Stomach (tissue), 9 donors: ENCODE results near the gene IPO9. TPM values are rescaled to one million over a fixed set of nuclear protein-coding genes. Genes with fewer than 3 reads are reported as not detected.

Experiments
- DNase-seq, 2 donors: peaks; one replicate each; pipeline versions ENCODE4 v3.0.0 to v3.0.0-alpha.2; 2013 to 2019
- H3K27ac ChIP-seq, 5 donors: fragments of 200-600 bp in 4 of 5; sonication (generic) in 4 of 5; one replicate each; pipeline ENCODE4 v1.5.1; 2013 to 2019; ENCODE audit warnings: mild to moderate bottlenecking in 1 of 5, moderate library complexity in 1 of 5
- H3K27me3 ChIP-seq, 3 donors: fragments of 200-600 bp; sonication (generic); one replicate each; pipeline ENCODE4 v1.5.1; 2017 to 2019; ENCODE audit warnings: mixed run types in 1 of 3
- H3K36me3 ChIP-seq, 4 donors: fragments of 200-600 bp; sonication (generic); 1 replicate in 3 of 4; 2 replicates in 1 of 4; pipeline ENCODE4 v1.5.1; 2016 to 2019
- H3K4me1 ChIP-seq, 4 donors: fragments of 200-600 bp; sonication (generic); one replicate each; pipeline ENCODE4 v1.5.1; 2016 to 2019
- H3K4me3 ChIP-seq, 4 donors: fragments of 200-600 bp; sonication (generic) in 3 of 4; one replicate each; pipeline ENCODE4 v1.5.1; 2016 to 2019; ENCODE audit warnings: mild to moderate bottlenecking in 1 of 4
- H3K9me3 ChIP-seq, 4 donors: fragments of 200-600 bp; sonication (generic); one replicate each; pipeline ENCODE4 v1.5.1; 2016 to 2019
- CTCF ChIP-seq, 7 experiments: fragments of 450-650 bp in 4 of 7; fragments of 200-600 bp in 3 of 7; sonication (generic) in 3 of 7; IDR thresholded peaks; one replicate each; pipeline ENCODE4 v1.5.1; 2016 to 2019; ENCODE audit warnings: antibody characterized with exemption in 7 of 7, control low read depth in 2 of 7, mild to moderate bottlenecking in 1 of 7
- EP300 ChIP-seq: sonication (generic); formaldehyde crosslinking; IDR thresholded peaks from one replicate; pipeline ENCODE4 v1.6.1; 2017; ENCODE audit warnings: antibody characterized with exemption
- POLR2A ChIP-seq, 4 donors: fragments of 450-650 bp; IDR thresholded peaks; one replicate each; pipeline ENCODE4 v1.6.1; 2016; ENCODE audit warnings: antibody characterized with exemption in 4 of 4, control low read depth in 2 of 4, mild to moderate bottlenecking in 1 of 4, moderate library complexity in 1 of 4
- POLR2AphosphoS5 ChIP-seq, 3 donors: sonication (generic); formaldehyde crosslinking; IDR thresholded peaks; one replicate each; pipeline ENCODE4 v1.6.1; 2016; ENCODE audit warnings: antibody characterized with exemption in 3 of 3
- WGBS, 5 donors: extraction: QIAGEN DNeasy Blood & Tissue Kit in 3 of 5; methylation state at CpG; one replicate each; pipeline versions ENCODE4 v1.1.5 to v1.1.7; 2013 to 2018; 5-methylcytosine and 5-hydroxymethylcytosine counted together
- intact Hi-C: fragments of 100-400 bp; cut with DNase I; formaldehyde crosslinking; loops from one replicate; pipeline ENCODE4 v1.15.1; 2023; ENCODE audit warnings: low total_unique reads
- polyA plus RNA-seq, 3 donors: library from polyadenylated mRNA; stranded (reverse); fragments of 200-250 nt; gene quantifications; one replicate each; pipeline ENCODE4 v1.2.3, GENCODE V29; 2013
- total RNA-seq, 5 donors: library from RNA; depleted of rRNA; stranded (reverse); fragments of >200 nt; gene quantifications; one replicate each; pipeline versions ENCODE4 v1.1.0 to v1.2.3, GENCODE V29; 2014 to 2016
- donor health status: healthy with polysubstance abuse.
- donor health status: Bipolar disorder and iron deficiency.
- donor health status: healthy.

The IPO9 gene
- total and polyA plus RNA-seq, 8 donors, result 5.2 to 27.9 (median 12.1) TPM

- peaks cover 0 to 9% (median 7%) of the 10 kb centered on the region in 4 donors for H3K36me3 ChIP-seq
- no peaks in the 10 kb centered on the region for H3K27me3 ChIP-seq
- peaks cover 0 to 14% (median 1%) of the 10 kb centered on the region in 4 donors for H3K4me1 ChIP-seq
- 92 to 99% (median 97%) methylated on average over 1 of the region's 1 CpG for WGBS, 5 donors
- no peak overlapping the region for H3K4me3 ChIP-seq
- TF ChIP-seq POLR2AphosphoS5 (IDR thresholded peaks at IDR 0.05) (no peak), CTCF (IDR thresholded peaks at IDR 0.05) (no peak), POLR2A (IDR thresholded peaks at IDR 0.05) (no peak), EP300 (no peak)
- intact Hi-C loops, result no loop called here
- no peak overlapping the region for H3K27ac ChIP-seq
- no peak for DNase-seq
- no peaks in the 10 kb centered on the region for H3K9me3 ChIP-seq
Measured at GRCh38 chr1:201840490-201840889, 11.5 kb downstream of the IPO9 start.

GRCh38 chr1:201841265-201841912 lies 12.4 kb downstream of the IPO9 start:
- no peak overlapping the region for H3K4me3 ChIP-seq
- H3K4me1 ChIP-seq, result peaks cover 0 to 18% (median 1%) of the 10 kb centered on the region in 4 donors
- WGBS, 5 donors, result 58 to 80% (median 65%) methylated on average over 2 of the region's 2 CpGs
- no peak for DNase-seq
- intact Hi-C loops, result no loop called here
- no peaks in the 10 kb centered on the region for H3K9me3 ChIP-seq
- H3K36me3 ChIP-seq, result peaks cover 0 to 1% (median under 1%) of the 10 kb centered on the region in 4 donors
- H3K27ac ChIP-seq, result no peak overlapping the region
- TF ChIP-seq CTCF (IDR thresholded peaks at IDR 0.05) (no peak), POLR2A (IDR thresholded peaks at IDR 0.05) (no peak), POLR2AphosphoS5 (IDR thresholded peaks at IDR 0.05) (no peak), EP300 (no peak)
- H3K27me3 ChIP-seq, result no peaks in the 10 kb centered on the region

GRCh38 chr1:201842472-201843027 lies 13.6 kb downstream of the IPO9 start:
- intact Hi-C loops, result no loop called here
- Histone ChIP-seq H3K9me3 (no peaks in the 10 kb centered on the region), H3K27ac (no peak overlapping the region), H3K4me3 (no peak overlapping the region), H3K27me3 (no peaks in the 10 kb centered on the region), H3K36me3 (peaks cover 0 to 3% (median under 1%) of the 10 kb centered on the region in 4 donors), H3K4me1 (peaks cover 0 to 18% (median 1%) of the 10 kb centered on the region in 4 donors)
- no peak for DNase-seq
- TF ChIP-seq POLR2AphosphoS5 (IDR thresholded peaks at IDR 0.05) (no peak), CTCF (IDR thresholded peaks at IDR 0.05) (no peak), POLR2A (IDR thresholded peaks at IDR 0.05) (no peak), EP300 (no peak)
- WGBS, 5 donors, result 85 to 96% (median 95%) methylated on average over 2 of the region's 2 CpGs

GRCh38 chr1:201845331-201846083 lies 16.6 kb downstream of the IPO9 start:
- H3K4me3 ChIP-seq, result no peak overlapping the region
- no peak overlapping the region for H3K27ac ChIP-seq
- 58 to 76% (median 72%) methylated on average over 2 of the region's 2 CpGs for WGBS, 5 donors
- TF ChIP-seq EP300 (no peak), POLR2A (IDR thresholded peaks at IDR 0.05) (no peak), CTCF (IDR thresholded peaks at IDR 0.05) (no peak), POLR2AphosphoS5 (IDR thresholded peaks at IDR 0.05) (no peak)
- H3K36me3 ChIP-seq, result peaks cover 0 to 30% (median 28%) of the 10 kb centered on the region in 4 donors
- H3K4me1 ChIP-seq, result peaks cover 0 to 28% (median 11%) of the 10 kb centered on the region in 4 donors
- no peak for DNase-seq
- no peaks in the 10 kb centered on the region for H3K9me3 ChIP-seq
- no peaks in the 10 kb centered on the region for H3K27me3 ChIP-seq
- intact Hi-C loops, result no loop called here
